HepG2 (cell line): ENCODE results near the gene ARHGEF16.

Experiments used
- ARHGAP35 ChIP-seq: sonication (generic); formaldehyde crosslinking; IDR thresholded peaks from 2 replicates; pipeline ENCODE4 v1.9.0; 2022; ENCODE audit warnings: mild to moderate bottlenecking, inconsistent platforms, moderate library complexity, missing genetic modification reagents, borderline replicate concordance
- MZF1 ChIP-seq: sonication (generic); formaldehyde crosslinking; IDR thresholded peaks from 2 replicates; pipeline ENCODE4 v1.8.1; 2023; ENCODE audit warnings: mild to moderate bottlenecking, missing genetic modification reagents, borderline replicate concordance
- NAIF1 ChIP-seq: sonication (generic); formaldehyde crosslinking; IDR thresholded peaks from 2 replicates; pipeline ENCODE4 v1.5.0; 2020; ENCODE audit warnings: mild to moderate bottlenecking, missing genetic modification reagents, borderline replicate concordance
- YY1 ChIP-seq: IDR thresholded peaks from 2 replicates; pipeline ENCODE4 v1.6.1; 2011; ENCODE audit warnings: low read length, low read depth, moderate library complexity, mild to moderate bottlenecking; ENCODE audit not compliant: insufficient read depth, insufficient replicate concordance
- ZNF121 ChIP-seq: sonication (generic); formaldehyde crosslinking; IDR thresholded peaks from 2 replicates; pipeline ENCODE4 v1.5.0; 2020; ENCODE audit warnings: mild to moderate bottlenecking, missing genetic modification reagents
- ZNF124 ChIP-seq: sonication (generic); formaldehyde crosslinking; IDR thresholded peaks from 2 replicates; pipeline ENCODE4 v1.4.0; 2020; ENCODE audit warnings: missing genetic modification reagents
- ZNF136 ChIP-seq: sonication (generic); formaldehyde crosslinking; IDR thresholded peaks from 2 replicates; pipeline ENCODE4 v1.8.1; 2022; ENCODE audit warnings: low read depth, mild to moderate bottlenecking, moderate library complexity, missing genetic modification reagents

DNA sequence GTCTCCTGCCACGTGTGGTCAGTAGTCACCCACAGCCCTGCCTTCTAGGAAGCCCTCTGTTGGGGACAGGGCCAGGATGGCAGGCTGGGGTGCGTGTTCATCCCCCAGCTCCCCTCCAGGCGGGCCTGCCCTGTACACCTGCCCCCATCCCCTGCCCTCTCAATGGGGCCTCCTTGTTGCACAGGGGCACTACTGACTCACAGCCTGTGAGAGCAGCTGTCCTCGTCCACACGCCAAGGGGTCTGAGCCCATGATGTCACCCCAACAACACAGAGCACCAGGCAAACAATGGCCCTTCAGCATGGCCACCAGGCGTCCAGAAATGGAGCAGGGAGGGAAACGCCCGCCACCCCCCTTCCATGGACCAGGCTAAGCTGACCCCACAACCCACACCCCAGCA is 64.3 kb downstream of the ARHGEF16 start:
- TF ChIP-seq NAIF1 (no peak), MZF1 (no peak), YY1 (no peak), ZNF121 (CRISPR knock-in tag) (no peak), ZNF136 (CRISPR knock-in tag) (no peak), ARHGAP35 (CRISPR knock-in tag) (no peak), ZNF124 (CRISPR knock-in tag) (no peak)
